Lung (tissue), 12 donors: Measurements from ENCODE around the gene PRKN. TPM values are rescaled to one million over a fixed set of nuclear protein-coding genes. Genes with fewer than 3 reads are reported as not detected.

Experiments
- ATAC-seq: fragments of 200-7000 bp; cut with Tn5 transposase; one replicate; pipeline ENCODE4 v1.9.1; 2020; ENCODE audit warnings: moderate number of reproducible peaks; ENCODE audit not compliant: insufficient read depth, low FRiP score
- DNase-seq, 3 donors: peaks; one replicate each; pipeline ENCODE4 v3.0.0-alpha.2; 2013 to 2017
- H3K27ac ChIP-seq, 2 donors: one replicate each; pipeline ENCODE4 v1.5.1; 2013; ENCODE audit warnings: mild to moderate bottlenecking in 2 of 2, moderate library complexity in 2 of 2, control low read depth in 1 of 2, inconsistent platforms in 1 of 2, low read depth in 1 of 2, low read length in 1 of 2
- H3K27me3 ChIP-seq, 3 donors: one replicate each; pipeline ENCODE4 v1.5.1; 2013; ENCODE audit warnings: low read length in 2 of 3; ENCODE audit not compliant: control insufficient read depth in 3 of 3, insufficient read depth in 3 of 3
- H3K36me3 ChIP-seq, 4 donors: one replicate each; pipeline ENCODE4 v1.5.1; 2013; ENCODE audit warnings: low read length in 4 of 4, mild to moderate bottlenecking in 1 of 4, moderate library complexity in 1 of 4; ENCODE audit not compliant: control insufficient read depth in 4 of 4, insufficient read depth in 4 of 4
- H3K4me1 ChIP-seq, 5 donors: one replicate each; pipeline ENCODE4 v1.5.1; 2013; ENCODE audit warnings: low read length in 5 of 5, mild to moderate bottlenecking in 2 of 5, moderate library complexity in 1 of 5; ENCODE audit not compliant: control insufficient read depth in 5 of 5, insufficient read depth in 5 of 5
- H3K4me3 ChIP-seq: one replicate; pipeline ENCODE4 v1.5.1; 2013; ENCODE audit warnings: mild to moderate bottlenecking, control low read depth, moderate library complexity
- H3K9ac ChIP-seq, 2 donors: one replicate each; pipeline ENCODE4 v1.5.1; 2013; ENCODE audit warnings: low read length in 2 of 2, control low read depth in 1 of 2; ENCODE audit not compliant: insufficient read depth in 1 of 2
- H3K9me3 ChIP-seq, 4 donors: one replicate each; pipeline ENCODE4 v1.5.1; 2013; ENCODE audit warnings: low read length in 3 of 4, mild to moderate bottlenecking in 1 of 4, moderate library complexity in 1 of 4; ENCODE audit not compliant: control insufficient read depth in 4 of 4, insufficient read depth in 3 of 4
- CTCF ChIP-seq: IDR thresholded peaks from 2 replicates; pipeline ENCODE4 v1.5.1; 2012; ENCODE audit warnings: mild to moderate bottlenecking; ENCODE audit errors: control extremely low read depth, extremely low read depth
- WGBS, 2 donors: extraction: QIAGEN DNeasy Blood & Tissue Kit; methylation state at CpG; one replicate each; pipeline ENCODE4 v1.1.7; 2013; 5-methylcytosine and 5-hydroxymethylcytosine counted together
- polyA plus RNA-seq, 2 donors: library from polyadenylated mRNA; stranded (reverse); fragments of 200-250 nt; gene quantifications; one replicate each; pipeline ENCODE4 v1.2.1, GENCODE V29; 2013
- total RNA-seq, 2 donors: library from RNA; depleted of rRNA in 1 of 2; stranded (reverse); fragments of >200 nt in 1 of 2; gene quantifications; one replicate each; pipeline ENCODE4 v1.2.1, GENCODE V29; 2014 to 2021
- donor health status: control.
- donor health status: control.
- donor health status: Bipolar disorder and iron deficiency.
- donor health status: healthy.
- donor health status: DM: yes; HTN: yes; CAD: no.

The PRKN gene
- total and polyA plus RNA-seq, 4 donors: 0.27 to 11.2 (median 3.1) TPM

- H3K4me1 ChIP-seq: peaks cover 0 to 2% (median 0%) of the 10 kb centered on the region in 5 donors
- no peak for TF ChIP-seq CTCF
- ATAC-seq (no peak), DNase-seq (peak in 2 of 3 donors; percentile 15 to 32)
- WGBS, 2 donors: 58 to 61% methylated on average over 3 of the region's 3 CpGs
- no peaks in the 10 kb centered on the region for H3K36me3 ChIP-seq
- no peaks in the 10 kb centered on the region for H3K9me3 ChIP-seq
- H3K27ac ChIP-seq: no peak overlapping the region
- H3K4me3 ChIP-seq: no peak overlapping the region
- H3K27me3 ChIP-seq: no peaks in the 10 kb centered on the region
- H3K9ac ChIP-seq: no peak overlapping the region
Observed at GRCh38 chr6:161921602-161922395, 805.8 kb downstream of the PRKN start.

- DNase-seq (no peak), ATAC-seq (no peak)
- Histone ChIP-seq H3K27ac (no peak overlapping the region), H3K36me3 (no peaks in the 10 kb centered on the region), H3K9me3 (no peaks in the 10 kb centered on the region), H3K27me3 (no peaks in the 10 kb centered on the region), H3K4me3 (no peak overlapping the region), H3K9ac (no peak overlapping the region), H3K4me1 (peaks cover 0 to 2% (median 0%) of the 10 kb centered on the region in 5 donors)
- TF ChIP-seq CTCF: no peak
- 69 to 75% methylated on average over 2 of the region's 2 CpGs for WGBS, 2 donors
Observed at GRCh38 chr6:161919691-161920090, 807.9 kb downstream of the PRKN start.

GRCh38 chr6:161918628-161919205 is 808.8 kb downstream of the PRKN start:
- Histone ChIP-seq H3K27ac (no peak overlapping the region), H3K36me3 (no peaks in the 10 kb centered on the region), H3K9ac (no peak overlapping the region), H3K27me3 (no peaks in the 10 kb centered on the region), H3K4me1 (peaks cover 0 to 2% (median 0%) of the 10 kb centered on the region in 5 donors), H3K9me3 (no peaks in the 10 kb centered on the region), H3K4me3 (no peak overlapping the region)
- 87 to 89% methylated on average over 15 of the region's 15 CpGs for WGBS, 2 donors
- TF ChIP-seq CTCF: no peak
- DNase-seq (no peak), ATAC-seq (no peak)
